K562 (cell line): ENCODE data around the gene BTBD18. TPM values are rescaled to one million over a fixed set of nuclear protein-coding genes. Genes with fewer than 3 reads are reported as not detected.
A peak's percentile ranks its signal among the peaks of the same experiment; 100 is the strongest.

Experiments used
- BCOR ChIP-seq: fragments of 450-650 bp; IDR thresholded peaks from 2 replicates; pipeline ENCODE4 v1.6.1; 2016
- ESRRA ChIP-seq: fragments of 450-650 bp; IDR thresholded peaks from 2 replicates; pipeline ENCODE4 v1.6.1; 2014; ENCODE audit warnings: low read depth, mild to moderate bottlenecking, moderate library complexity, borderline replicate concordance
- MED1 ChIP-seq: sonication (generic); formaldehyde crosslinking; IDR thresholded peaks from 2 replicates; pipeline ENCODE4 v1.8.1; 2023; ENCODE audit warnings: missing genetic modification reagents, borderline replicate concordance
- ZNF212 ChIP-seq: fragments of 450-650 bp; formaldehyde crosslinking; IDR thresholded peaks from 2 replicates; pipeline ENCODE4 v1.4.0; 2020; ENCODE audit warnings: mild to moderate bottlenecking
- polyA plus RNA-seq, 8 experiments: library from polyadenylated mRNA; depleted of rRNA in 4 of 8; stranded (reverse) in 5 of 8; unstranded in 3 of 8; fragments of >200 nt; fragmentation: Nextera tagmentation in 2 of 8; fragmentation: Illumina TruSeq in 1 of 8; extraction: Ambion mirVana in 2 of 8; extraction: Trizol in 1 of 8; gene quantifications; 2 replicates each; pipeline versions ENCODE4 v1.2.1 to v1.2.3, GENCODE V29; 2011 to 2014; ENCODE audit warnings: inconsistent platforms in 1 of 8, missing spikeins in 1 of 8
- total RNA-seq, 7 experiments: library from RNA; depleted of rRNA in 6 of 7; stranded (reverse); fragments of >200 nt in 6 of 7; fragmentation: Illumina TruSeq in 2 of 7; extraction: Trizol in 2 of 7; gene quantifications; 2 replicates each; pipeline versions ENCODE4 v1.2.1 to v1.2.3, GENCODE V29; 2011 to 2021; ENCODE audit warnings: low replicate concordance in 1 of 7
- TF ChIP-seq, protein P1 (sequence below): sonication (generic); formaldehyde crosslinking; IDR thresholded peaks from 2 replicates; pipeline ENCODE4 v1.8.1; 2023; ENCODE audit warnings: missing genetic modification reagents, mild to moderate bottlenecking, borderline replicate concordance
- TF ChIP-seq, protein P2 (sequence below): fragments of 250-450 bp; sonication (Bioruptor Pico); IDR thresholded peaks from 2 replicates; pipeline ENCODE4 v1.5.0; 2021
- TF ChIP-seq, protein P3 (sequence below): fragments of 200-400 bp; formaldehyde crosslinking; IDR thresholded peaks from 2 replicates; pipeline ENCODE4 v1.6.1; 2017; ENCODE audit warnings: mild to moderate bottlenecking, low read depth, low read length, moderate library complexity
- TF ChIP-seq, protein P4 (sequence below), 2 experiments: fragments of 450-650 bp; IDR thresholded peaks; 2 replicates each; pipeline ENCODE4 v1.6.1; 2016; ENCODE audit warnings: mild to moderate bottlenecking in 2 of 2, borderline replicate concordance in 1 of 2, low read depth in 1 of 2, moderate library complexity in 1 of 2

BTBD18 gene
- total and polyA plus RNA-seq, 9 of the 15 experiments (the other 6 are each of a cell fraction or from before 2014, with no cell fraction given): 0.06 TPM; not detected in 8

DNA sequence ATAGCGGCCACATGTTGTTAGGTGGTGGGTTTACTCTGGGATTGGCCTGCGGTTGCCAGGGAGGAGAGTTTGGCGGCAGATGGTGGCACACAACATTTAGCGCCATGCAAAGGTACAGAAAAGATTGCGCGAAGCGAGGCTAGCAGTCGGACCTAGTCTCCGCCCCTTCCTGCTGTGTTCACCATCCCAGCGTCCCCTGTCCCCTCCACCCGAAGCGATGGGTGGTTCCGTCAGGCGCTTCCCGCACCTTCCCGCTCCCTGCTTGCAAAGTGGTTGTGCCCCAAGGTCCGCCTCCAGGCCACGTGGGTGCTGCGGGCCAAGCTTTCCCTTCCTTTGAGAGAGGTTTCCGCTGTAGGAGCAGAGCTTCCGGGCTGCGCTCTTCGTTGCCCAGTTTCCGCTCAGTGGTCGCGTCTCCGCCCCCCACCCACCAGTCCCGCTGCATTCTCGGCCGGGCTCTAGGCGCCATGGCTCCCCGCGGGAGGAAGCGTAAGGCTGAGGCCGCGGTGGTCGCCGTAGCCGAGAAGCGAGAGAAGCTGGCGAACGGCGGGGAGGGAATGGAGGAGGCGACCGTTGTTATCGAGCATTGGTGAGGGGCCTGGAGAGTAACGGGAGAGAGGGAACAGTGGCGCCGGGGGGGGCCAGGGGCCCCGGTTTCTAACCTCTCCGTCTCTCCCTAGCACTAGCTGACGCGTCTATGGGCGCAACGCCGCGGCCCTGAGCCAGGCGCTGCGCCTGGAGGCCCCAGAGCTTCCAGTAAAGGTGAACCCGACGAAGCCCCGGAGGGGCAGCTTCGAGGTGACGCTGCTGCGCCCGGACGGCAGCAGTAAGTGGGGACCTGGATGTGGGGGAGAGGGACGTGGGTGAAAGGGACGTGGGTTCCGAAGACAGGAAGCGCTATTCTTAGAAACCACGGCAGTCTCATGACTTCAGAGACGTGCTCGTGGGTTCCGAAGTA is 10.2 kb downstream of the BTBD18 start, which contains the start of gene SELENOH (continued):
- TF ChIP-seq, protein P1, sequence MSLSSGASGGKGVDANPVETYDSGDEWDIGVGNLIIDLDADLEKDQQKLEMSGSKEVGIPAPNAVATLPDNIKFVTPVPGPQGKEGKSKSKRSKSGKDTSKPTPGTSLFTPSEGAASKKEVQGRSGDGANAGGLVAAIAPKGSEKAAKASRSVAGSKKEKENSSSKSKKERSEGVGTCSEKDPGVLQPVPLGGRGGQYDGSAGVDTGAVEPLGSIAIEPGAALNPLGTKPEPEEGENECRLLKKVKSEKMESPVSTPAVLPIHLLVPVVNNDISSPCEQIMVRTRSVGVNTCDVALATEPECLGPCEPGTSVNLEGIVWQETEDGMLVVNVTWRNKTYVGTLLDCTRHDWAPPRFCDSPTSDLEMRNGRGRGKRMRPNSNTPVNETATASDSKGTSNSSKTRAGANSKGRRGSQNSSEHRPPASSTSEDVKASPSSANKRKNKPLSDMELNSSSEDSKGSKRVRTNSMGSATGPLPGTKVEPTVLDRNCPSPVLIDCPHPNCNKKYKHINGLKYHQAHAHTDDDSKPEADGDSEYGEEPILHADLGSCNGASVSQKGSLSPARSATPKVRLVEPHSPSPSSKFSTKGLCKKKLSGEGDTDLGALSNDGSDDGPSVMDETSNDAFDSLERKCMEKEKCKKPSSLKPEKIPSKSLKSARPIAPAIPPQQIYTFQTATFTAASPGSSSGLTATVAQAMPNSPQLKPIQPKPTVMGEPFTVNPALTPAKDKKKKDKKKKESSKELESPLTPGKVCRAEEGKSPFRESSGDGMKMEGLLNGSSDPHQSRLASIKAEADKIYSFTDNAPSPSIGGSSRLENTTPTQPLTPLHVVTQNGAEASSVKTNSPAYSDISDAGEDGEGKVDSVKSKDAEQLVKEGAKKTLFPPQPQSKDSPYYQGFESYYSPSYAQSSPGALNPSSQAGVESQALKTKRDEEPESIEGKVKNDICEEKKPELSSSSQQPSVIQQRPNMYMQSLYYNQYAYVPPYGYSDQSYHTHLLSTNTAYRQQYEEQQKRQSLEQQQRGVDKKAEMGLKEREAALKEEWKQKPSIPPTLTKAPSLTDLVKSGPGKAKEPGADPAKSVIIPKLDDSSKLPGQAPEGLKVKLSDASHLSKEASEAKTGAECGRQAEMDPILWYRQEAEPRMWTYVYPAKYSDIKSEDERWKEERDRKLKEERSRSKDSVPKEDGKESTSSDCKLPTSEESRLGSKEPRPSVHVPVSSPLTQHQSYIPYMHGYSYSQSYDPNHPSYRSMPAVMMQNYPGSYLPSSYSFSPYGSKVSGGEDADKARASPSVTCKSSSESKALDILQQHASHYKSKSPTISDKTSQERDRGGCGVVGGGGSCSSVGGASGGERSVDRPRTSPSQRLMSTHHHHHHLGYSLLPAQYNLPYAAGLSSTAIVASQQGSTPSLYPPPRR (CRISPR knock-in tag): no peak
- TF ChIP-seq, protein P2, sequence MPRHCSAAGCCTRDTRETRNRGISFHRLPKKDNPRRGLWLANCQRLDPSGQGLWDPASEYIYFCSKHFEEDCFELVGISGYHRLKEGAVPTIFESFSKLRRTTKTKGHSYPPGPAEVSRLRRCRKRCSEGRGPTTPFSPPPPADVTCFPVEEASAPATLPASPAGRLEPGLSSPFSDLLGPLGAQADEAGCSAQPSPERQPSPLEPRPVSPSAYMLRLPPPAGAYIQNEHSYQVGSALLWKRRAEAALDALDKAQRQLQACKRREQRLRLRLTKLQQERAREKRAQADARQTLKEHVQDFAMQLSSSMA: peak; percentile 78; the same call in 1 of the 2 replicates
- TF ChIP-seq, protein P3, sequence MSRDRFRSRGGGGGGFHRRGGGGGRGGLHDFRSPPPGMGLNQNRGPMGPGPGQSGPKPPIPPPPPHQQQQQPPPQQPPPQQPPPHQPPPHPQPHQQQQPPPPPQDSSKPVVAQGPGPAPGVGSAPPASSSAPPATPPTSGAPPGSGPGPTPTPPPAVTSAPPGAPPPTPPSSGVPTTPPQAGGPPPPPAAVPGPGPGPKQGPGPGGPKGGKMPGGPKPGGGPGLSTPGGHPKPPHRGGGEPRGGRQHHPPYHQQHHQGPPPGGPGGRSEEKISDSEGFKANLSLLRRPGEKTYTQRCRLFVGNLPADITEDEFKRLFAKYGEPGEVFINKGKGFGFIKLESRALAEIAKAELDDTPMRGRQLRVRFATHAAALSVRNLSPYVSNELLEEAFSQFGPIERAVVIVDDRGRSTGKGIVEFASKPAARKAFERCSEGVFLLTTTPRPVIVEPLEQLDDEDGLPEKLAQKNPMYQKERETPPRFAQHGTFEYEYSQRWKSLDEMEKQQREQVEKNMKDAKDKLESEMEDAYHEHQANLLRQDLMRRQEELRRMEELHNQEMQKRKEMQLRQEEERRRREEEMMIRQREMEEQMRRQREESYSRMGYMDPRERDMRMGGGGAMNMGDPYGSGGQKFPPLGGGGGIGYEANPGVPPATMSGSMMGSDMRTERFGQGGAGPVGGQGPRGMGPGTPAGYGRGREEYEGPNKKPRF: no peak
- TF ChIP-seq, protein P4, sequence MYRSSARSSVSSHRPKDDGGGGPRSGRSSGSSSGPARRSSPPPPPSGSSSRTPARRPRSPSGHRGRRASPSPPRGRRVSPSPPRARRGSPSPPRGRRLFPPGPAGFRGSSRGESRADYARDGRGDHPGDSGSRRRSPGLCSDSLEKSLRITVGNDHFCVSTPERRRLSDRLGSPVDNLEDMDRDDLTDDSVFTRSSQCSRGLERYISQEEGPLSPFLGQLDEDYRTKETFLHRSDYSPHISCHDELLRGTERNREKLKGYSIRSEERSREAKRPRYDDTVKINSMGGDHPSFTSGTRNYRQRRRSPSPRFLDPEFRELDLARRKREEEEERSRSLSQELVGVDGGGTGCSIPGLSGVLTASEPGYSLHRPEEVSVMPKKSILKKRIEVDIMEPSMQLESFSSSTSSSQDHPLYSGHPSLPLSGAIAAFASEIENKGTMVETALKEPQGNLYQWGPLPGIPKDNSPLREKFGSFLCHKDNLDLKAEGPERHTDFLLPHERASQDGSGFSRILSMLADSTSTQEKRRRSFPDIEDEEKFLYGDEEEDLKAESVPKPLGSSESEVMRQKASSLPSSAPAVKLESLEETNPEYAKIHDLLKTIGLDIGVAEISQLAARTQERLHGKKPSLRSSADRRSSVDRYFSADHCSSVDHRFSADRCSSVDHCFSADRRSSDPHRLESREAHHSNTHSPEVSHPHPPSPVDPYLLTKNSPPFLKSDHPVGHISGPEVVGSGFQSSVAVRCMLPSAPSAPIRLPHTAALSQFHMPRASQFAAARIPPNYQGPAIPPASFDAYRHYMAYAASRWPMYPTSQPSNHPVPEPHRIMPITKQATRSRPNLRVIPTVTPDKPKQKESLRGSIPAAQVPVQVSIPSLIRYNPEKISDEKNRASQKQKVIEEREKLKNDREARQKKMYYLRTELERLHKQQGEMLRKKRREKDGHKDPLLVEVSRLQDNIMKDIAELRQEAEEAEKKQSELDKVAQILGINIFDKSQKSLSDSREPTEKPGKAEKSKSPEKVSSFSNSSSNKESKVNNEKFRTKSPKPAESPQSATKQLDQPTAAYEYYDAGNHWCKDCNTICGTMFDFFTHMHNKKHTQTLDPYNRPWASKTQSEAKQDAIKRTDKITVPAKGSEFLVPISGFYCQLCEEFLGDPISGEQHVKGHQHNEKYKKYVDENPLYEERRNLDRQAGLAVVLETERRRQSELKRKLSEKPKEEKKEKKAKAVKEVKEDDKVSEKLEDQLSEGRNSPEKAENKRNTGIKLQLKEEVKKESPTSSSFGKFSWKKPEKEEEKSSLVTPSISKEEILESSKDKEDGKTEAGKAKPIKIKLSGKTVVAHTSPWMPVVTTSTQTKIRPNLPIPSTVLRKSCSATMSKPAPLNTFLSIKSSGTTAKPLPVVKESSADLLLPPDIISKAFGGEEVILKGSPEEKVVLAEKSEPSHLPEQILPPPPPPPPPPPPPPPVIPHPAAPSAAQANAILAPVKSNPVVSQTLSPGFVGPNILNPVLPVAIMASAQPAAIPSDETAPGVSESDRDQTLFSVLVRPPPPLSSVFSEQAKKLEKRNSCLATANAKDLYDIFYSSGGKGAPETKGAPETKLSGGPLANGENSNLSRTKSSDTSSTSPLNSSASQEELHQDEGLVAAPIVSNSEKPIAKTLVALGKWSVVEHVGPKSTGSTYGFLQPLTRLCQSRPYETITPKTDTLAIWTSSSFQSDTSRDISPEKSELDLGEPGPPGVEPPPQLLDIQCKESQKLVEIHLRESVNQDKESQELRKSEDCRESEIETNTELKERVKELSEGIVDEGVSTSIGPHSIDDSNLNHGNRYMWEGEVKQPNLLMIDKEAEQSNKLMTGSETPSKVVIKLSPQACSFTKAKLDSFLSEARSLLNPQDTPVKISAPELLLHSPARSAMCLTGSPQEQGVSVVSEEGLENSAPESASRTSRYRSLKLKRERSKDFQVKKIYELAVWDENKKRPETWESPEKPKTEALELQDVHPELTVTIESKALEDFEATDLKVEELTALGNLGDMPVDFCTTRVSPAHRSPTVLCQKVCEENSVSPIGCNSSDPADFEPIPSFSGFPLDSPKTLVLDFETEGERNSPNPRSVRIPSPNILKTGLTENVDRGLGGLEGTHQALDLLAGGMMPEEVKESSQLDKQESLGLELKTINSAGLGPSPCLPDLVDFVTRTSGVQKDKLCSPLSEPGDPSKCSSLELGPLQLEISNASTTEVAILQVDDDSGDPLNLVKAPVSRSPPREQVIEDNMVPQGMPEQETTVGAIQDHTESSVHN (IDR thresholded peaks at IDR 0.05; ENCODE audit: borderline replicate concordance in 1 of 2, low read depth in 1 of 2): no peak
- no peak for TF ChIP-seq ZNF212 (CRISPR knock-in tag)
- peak; percentile 90 for TF ChIP-seq ESRRA
- TF ChIP-seq BCOR: peak; percentile 73
- TF ChIP-seq MED1: no peak
